Activated CD4-positive, alpha-beta T cell treated with anti-CD3 and anti-CD28 coated beads, Interleukin-10, Interleukin-2, amounts not matched to agents 100 ng/mL and 50 ng/mL, durations not matched to agents 16 hours and 8 hours (primary cell): ENCODE data around the gene VAMP1.
"Not testable (repeated sequence)": the region's sequence is repeated elsewhere in the genome, so short reads cannot be mapped to it uniquely, and the experiment has no call there.

ENCODE experiments used
- DNase-seq: peaks from one replicate; pipeline ENCODE4 v3.0.0-alpha.2; 2020

VAMP1 gene

DNA sequence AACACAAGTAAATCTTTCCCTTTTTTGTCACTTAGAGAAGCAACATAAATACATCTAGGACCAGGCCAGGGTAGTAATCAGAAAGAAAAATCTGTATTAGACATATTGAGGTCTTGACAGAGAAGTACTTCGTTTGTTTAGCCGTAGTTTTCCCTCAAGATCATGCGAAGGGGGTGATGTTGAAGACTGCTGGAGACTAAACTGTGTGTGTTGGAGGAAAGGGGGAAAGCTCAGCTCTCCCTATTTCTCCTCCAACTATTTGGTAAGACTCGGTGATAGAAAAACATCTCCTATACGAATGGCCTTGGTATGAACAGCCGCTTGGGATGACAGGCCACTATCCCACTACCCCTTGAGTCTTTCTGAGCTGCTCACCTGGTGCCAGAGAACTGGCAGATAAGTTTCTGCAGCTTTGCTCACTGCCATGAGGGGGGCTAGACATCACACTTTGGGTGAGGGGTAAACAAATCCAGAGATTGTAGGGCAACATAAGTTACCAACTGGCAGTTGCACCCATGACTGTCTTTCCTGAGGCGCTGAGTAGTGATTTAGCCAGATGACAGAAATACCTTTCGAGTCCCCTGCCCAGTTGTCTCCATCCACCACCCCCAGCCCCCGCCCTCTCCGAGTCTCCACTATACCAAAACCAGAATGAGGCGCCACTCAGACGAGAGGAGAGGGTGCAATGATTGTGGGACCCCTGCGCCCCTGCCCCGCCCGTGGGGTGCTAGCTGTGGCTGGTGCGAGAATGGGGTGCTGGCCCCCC, 685 bp downstream of the VAMP1 start:
- DNase-seq: no peak

DNA sequence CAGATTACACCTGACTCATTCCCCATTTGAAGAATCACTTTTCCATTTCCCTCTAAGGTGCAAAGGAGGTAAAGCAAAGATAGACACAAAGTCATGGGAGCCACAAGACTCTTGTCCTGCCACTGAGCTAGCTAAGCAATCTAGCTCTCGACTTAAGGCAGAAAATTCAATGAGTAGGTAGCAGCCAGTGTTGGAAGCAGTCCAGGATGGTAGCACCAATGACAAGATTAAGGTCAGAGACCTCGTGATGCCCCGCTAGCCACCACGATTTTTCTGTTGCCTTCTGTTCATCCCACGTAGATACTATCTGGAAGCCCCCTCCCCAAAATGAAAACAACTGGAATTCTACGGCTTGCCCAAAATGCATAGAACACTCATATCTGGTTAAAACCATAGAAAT, 1.4 kb downstream of the VAMP1 start:
- DNase-seq: no peak

DNA sequence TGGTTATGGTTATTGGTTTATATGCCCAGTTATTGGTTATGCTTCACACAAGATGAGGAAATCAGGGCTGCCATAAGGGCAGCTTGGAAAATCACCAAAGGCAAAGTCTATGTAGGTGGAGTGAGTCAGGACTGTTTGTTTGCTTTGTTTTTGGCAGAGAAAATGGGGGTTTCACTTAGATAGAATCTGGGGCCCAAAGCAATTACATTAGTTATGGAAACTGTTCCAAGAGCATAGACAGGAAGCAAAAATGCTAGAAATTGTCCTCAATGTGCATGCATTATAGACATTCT, 2.2 kb downstream of the VAMP1 start:
- DNase-seq: no peak

DNA sequence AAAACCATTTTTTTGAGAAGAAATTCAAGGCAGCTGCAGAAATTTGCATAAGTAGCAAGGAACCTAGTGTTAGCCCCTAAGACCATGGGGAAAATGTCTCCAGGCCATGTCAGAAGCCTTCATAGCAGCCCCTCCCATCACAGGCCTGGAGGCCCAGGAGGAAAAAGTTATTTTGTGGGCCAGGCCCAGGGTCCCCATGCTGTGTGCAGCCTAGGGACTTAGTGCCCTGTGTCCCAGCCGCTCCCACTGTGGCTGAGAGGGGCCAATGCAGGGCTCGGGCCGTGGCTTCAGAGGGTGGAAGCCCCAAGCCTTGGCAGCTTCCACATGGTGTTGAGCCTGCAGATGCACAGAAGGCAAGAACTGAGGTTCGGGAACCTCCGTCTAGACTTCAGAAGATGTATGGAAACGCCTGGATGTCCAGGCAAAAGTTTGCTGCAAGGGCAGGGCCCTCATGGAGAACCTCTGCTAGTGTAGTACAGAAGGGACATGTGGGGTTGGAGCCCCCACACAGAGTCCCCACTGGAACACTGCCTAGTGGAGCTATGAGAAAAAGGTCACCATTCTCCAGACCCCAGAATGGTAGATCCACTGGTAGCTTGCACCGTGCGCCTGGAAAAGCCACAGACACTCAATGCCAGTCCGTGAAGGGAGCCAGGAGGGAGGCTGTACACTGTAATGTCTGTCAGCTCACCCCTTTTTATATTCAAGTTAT, 2.8 kb downstream of the VAMP1 start:
- not testable (repeated sequence) for DNase-seq

DNA sequence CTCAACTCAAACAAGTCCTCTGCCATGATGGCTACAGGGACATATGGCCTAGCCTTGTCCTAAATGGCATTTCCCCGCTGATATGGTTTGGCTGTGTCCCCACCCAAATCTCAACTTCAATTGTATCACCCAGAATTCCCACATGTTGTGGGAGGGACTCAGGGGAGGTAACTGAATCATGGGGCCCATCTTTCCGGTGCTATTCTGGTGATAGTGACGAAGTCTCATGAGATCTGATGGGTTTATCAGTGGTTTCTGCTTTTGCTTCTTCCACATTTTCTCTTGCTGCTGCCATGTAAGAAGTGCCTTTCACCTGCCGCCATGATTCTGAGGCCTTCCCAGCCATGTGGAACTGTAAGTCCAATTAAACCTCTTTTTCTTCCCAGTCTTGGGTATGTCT, 3.7 kb downstream of the VAMP1 start:
- not testable (repeated sequence) for DNase-seq

DNA sequence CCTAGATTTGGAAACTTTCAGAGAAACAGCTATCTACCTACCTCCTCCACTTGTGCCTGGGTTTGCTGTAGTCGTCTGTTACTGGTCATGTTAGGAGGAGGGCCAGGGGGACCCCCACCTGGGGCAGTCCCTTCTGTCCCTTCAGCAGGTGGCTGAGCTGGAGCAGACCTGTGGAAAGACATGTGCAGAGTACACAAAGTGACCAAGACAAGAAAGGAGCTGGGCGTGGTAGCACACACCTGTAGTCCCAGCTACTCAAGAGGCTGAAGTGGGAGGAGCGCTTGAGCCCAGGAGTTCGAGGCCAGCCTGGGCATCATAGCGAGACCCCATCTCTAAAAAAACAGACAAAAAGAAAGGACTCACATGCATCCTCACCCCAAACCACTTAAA, 4.3 kb downstream of the VAMP1 start:
- no peak for DNase-seq

DNA sequence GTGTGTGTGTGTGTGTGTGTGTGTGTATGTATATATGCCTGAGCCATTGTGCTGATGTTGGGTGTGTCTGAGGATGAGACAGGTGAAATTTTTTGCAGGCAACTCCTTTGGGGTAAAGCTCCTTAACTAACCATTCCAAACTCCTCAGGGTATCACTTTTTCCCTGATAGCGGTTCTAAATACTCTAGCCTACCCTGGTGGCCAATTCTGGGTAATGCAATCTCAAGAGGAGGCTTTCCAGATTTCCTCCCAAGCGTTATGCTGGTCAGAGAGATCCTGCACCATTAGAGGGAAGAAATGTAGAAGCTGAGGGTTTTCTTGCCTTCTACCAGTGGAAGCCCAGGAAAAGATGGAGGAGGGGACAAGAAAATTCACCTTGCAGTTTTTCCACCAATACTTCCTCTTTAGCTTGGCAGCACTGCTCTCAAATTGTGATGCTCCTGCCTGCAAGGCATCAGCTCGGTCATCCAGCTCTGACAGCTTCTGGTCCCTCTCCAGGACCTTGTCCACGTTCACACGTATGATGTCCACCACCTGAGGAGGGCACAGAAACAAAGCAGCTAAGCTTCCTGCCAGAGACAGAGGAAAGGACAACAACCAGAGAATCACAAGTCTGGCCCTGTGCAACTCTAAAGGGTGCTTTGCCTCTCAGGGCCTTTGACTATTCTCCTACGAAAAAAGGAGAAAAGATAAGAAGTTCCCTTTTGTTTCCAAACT, 4.9 kb downstream of the VAMP1 start:
- DNase-seq: peak; percentile 60

DNA sequence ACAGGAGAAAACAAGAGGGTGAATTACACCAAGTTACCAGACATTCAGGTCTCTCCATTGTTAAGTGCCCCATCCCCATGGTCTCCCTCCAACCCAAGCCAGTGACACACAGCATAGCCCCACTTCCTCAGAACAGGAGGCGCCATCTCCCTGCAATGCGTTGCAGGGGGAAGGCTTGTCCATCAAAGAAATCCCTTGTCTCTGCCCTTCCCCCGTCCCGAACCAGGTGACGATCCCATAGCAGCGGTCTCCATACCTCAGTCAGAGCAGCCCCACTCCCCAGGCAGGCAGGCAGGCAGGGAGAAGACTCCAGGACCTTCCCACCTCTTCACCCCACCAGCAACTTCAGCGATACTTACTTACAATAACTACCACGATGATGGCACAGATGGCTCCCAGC, 5.9 kb downstream of the VAMP1 start:
- DNase-seq: no peak

DNA sequence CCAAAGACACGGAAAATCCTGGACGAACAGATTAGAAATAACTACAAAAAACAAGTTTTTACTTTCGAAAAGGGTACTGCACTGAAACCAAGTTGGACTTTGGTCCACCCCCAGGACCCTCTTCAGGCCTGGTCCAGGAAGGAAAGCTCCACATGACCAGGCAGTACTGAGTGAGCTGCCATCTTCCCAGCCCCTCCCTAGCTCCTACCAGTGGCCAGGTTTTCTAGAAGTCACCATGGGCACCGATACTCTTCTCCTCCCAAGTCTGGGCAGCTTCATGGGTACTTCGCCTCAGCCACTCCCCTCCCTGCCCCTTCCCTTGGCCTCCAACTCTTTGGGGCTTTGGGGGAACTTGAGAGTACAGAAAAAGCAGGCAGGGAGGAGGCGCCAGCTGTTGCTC, 6.6 kb downstream of the VAMP1 start:
- DNase-seq: no peak

DNA sequence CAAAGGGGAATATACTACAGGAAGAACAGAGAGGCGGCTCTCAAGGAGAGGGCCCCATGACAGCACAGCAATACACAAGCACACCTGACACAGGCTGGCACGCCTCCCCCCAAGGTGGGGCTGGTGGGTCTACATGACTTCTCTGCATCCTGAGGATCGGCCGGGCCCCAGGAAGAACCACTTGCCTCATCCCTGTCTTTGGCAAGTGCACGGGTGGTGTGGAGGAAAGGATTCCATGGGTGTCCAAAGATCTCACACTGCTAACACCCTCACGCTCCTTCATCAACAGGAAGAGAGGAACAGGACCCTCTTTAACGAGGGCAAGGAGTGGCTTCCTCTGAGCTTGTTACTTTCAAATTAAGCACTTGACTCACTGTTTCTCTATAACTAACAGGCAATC, 7.3 kb downstream of the VAMP1 start:
- no peak for DNase-seq

DNA sequence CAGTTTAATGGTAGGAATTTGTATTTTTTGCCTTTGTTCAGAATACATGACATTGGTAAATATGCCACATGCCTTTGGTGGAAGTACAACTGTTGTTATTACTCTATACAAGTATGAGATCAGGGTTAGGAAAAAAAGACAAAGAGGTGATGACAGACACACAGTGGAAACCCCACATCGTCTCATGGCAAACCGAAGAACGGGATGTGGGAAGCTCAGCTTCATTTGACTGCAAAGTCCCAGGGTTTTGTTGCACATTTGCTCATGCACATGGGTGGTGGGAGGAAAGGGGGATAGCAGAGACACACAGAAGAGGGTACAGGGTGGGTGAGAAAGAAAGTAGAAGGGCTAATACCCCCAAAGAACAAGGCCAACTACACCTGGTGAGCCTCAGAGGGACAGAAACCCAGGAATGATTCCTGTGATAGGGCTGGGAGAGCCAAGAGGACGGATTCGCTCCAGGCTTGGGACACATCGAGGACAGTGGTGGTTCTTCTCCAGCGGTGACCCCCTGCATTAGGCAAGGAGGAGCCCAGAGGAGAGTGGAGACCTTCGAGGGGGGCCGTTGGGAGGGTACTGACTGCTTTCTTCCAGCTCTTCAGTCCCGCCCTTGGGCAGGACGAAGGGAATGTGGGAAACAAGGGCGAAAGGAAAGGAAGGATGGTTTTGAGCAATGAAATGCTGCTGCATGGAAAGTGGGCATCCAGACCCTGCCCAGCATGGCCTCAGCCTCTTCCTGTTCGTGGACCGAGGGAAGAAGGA, 8.1 kb downstream of the VAMP1 start:
- peak; percentile 60 for DNase-seq

DNA sequence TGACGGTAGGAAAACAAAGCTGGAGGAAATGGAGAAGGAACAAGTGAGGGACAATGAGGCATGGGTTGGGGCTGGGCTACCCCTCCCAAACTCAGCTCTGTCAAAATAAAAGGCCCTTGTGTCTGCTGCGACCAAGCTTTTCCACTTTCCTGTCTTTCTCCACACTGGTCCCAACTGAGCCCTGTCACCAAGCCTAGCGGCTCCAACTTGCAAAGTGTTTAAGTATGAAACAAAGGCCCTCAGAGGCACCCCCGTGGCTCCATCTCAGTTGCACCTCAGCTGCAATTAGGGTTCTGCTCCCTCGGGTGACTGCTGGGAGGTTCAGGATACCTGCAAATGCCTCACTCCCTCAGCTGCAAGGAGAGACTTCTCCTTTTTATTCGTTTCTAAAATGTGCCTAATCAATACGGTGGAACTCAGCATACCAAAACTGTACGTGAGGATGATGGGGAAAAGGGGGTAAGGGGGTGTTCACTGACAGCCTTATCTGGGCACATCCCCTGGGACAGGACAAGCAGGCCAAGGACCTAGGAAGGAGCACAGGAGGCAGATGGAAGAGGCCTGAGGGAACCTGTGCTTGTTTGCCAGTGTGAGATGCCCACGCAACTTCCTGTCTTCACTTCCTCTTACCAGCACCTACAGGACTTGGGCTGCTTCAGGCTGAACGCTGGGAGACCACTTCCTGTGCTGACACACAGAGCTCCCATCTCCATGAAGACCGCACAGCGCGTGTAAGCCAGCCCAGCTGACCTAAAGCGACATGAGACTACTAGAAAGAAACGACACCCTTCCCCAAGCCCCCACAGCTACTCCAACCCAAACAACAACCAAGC, 8.9 kb downstream of the VAMP1 start:
- DNase-seq: peak; percentile 96

DNA sequence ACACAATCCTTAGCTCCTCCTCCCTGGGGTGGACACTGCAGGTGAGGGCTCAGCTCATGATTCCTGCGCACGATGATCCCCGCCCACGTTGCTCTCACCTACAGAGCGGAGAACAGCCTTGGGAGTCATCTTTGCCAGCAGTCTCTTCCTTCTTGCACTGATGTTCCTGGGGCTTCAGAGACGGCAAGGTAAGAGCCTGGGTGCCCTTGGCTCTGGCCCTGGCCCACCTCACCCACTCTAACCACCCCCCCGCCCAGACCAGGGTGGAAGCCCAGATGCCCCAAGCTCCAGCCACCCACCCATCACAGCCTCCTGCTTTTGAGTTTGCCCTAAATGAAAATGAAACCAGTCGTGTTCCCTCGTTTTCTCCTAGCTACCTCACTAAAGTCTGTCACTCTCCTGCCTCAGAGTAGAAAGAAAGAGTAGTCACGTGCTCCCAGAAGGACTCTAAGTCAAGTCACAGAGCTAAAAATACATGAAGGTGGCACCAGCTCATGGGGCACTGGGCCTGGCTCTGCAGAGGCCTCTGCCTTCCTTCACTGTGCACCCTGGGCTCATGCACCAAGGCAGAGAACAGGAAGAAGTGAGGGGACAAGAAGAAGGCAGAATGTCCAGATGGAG, 9.6 kb downstream of the VAMP1 start:
- DNase-seq: peak; percentile 70

DNA sequence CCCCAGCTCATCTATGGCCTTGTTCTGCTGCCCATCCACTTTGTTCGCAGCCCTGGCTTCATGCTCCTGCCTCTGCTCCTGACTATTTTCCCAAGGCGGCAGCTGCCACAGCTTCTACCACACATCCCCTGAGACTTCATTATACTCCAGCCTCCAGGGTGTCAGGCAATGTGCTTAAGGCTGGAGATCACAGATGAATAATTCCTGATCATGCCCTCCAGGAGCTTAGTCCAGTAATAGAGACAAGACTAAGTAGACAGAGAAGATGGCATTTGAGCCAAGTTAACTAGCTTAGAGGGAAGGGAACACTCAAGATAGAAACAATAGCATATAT, 11.5 kb downstream of the VAMP1 start:
- no peak for DNase-seq

DNA sequence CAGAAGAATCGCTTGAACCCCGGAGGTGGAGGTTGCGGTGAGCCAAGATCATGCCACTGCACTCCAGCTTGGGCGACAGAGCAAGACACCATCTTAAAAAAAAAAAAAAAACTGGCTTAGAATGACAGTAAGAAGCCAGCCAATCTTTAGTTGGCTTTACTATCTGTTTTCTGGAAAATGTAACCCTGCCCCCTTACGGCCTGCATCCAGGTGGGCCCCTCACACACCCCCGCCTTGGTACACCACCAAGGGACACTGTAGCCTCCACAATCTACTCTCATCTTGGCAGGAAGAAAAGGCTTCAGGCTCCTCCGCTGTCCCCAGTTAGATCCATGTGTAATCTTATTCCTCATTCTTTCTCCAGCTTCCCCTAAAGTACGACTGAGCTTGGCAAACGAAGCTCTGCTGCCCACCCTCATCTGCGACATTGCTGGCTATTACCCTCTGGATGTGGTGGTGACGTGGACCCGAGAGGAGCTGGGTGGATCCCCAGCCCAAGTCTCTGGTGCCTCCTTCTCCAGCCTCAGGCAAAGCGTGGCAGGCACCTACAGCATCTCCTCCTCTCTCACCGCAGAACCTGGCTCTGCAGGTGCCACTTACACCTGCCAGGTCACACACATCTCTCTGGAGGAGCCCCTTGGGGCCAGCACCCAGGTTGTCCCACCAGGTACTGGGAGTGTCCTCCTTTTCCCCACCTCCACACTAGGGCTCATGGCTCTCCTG, 12.0 kb downstream of the VAMP1 start:
- no peak for DNase-seq

DNA sequence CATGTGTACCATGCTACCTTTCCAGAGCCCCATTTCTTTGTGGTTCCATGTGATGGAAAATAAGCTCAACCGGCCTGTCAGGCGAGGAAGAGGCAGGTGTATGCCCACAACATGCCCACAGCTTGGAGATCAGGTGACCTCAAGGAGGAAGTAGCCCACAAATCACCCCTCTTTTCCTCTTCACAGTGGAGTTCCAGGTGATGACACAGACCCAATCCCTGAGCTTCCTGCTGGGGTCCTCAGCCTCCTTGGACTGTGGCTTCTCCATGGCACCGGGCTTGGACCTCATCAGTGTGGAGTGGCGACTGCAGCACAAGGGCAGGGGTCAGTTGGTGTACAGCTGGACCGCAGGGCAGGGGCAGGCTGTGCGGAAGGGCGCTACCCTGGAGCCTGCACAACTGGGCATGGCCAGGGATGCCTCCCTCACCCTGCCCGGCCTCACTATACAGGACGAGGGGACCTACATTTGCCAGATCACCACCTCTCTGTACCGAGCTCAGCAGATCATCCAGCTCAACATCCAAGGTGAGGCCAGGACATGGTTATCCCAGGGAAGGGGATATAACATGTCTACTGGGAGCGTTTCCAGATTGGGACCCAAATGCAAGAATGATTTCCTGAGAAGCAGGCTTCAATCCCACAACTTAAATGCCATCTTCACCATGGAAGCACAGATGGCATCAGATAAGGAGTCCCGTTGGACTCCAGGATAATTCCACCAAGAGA, 13.1 kb downstream of the VAMP1 start:
- no peak for DNase-seq

DNA sequence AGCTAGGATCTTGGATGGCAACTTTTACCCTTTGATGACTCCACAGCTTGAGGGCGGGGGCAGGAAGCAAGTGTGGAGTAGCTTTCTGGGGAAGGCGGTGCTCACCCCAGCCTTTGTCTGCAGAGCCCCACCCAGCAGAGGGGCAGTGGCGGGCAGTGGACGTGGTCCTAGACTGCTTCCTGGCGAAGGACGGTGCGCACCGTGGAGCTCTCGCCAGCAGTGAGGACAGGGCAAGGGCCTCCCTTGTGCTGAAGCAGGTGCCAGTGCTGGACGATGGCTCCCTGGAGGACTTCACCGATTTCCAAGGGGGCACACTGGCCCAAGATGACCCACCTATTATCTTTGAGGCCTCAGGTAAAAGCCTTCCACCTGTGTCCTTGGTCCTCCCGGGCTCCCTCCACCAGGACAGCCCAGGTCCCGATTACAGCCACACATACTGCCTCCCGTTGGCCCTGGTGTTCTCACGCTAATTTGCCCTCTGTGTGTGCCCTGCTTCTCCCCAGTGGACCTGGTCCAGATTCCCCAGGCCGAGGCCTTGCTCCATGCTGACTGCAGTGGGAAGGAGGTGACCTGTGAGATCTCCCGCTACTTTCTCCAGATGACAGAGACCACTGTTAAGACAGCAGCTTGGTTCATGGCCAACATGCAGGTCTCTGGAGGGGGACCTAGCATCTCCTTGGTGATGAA, 17.4 kb downstream of the VAMP1 start:
- DNase-seq: peak; percentile 72

DNA sequence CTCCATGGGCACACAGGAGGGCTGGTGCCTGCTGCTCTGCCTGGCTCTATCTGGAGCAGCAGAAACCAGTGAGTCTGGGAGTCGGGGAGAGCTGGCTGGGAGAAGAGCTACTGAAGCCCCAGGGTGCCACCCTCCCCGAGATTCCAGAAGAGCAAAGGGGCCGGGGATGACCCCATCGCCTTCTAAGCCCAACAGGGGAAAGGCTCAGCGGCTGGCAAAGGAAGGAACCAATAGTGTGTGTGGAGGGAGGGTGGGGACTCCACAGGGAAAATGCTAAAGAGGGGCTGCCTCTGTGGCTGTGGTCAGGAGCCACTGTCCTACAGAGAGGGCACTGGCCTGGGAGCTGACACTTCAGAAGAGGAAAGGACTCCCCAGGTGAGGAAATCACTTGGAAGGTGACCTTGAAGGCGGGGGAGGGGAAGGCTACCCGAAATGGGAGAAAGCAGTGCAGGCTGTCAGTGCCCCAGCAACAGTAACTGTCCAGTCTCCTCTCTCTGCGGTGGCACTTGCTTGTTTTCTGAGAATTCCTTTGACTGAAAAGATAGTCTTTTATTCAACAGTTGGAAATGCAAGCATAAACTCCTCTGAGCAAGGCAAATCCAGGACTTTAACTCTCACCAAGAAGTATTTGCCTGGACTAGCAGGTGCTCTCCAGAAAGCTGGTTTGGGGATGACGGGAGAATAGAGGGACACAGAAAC, 18.1 kb downstream of the VAMP1 start:
- peak; percentile 41 for DNase-seq
